ENCODE results near the gene LMX1B.

Gene LMX1B

DNA sequence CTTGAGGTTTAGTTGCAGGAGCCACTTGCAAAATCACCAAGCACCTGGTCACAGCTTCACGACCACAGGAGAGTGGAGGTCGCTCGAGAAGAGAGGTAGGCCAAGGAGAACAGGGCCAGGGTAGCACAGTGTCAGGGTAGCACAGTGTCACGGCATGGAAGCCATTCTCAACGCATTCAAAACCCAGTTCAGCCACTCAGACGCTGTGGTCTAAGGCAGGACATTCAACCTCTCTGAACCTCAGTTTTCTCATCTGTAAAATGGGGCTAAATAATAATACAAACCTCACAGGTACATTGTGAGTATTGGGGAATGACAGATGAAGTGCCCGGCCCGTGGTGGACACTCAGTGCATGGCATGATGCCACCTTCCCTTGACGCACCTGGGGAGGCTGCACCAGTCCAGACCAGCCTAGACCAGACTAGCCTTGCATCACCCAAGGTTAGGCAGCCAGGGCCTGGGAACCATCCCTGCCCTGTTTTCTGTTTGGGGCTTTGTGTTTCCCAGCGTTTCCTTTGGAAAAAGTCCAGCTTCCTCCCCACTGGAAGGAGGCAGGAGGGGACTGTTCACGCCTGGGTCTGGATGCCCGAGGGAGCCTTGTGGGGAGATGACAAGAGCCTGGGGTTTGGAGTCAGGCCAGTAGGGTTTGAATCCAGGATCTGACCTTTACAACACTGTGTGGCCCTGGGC lies 7.8 kb upstream of the LMX1B start:
- FAIRE-seq = no peak

GRCh38 chr9:126606483-126606870 lies 7.3 kb upstream of the LMX1B start:
- no peak for FAIRE-seq

DNA sequence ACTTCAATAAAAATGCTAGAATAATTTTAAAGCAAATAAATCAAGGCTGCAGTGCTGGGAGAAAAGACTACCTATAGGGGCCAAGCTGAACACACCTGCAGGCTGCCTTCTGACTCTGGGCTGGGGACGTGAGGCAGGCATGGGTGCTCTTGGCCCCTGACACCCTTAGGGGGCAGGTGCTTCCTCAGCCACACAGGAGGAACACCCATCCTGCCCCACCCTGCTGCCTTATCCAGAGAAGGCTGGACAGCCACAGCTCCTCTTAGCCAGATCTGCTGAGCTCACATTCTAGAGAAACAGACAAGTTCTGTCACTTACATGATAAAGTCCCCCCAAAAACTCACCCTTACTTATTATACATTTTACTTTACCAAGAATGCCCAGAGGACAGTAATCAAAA lies 6.6 kb upstream of the LMX1B start:
- no peak for FAIRE-seq

DNA sequence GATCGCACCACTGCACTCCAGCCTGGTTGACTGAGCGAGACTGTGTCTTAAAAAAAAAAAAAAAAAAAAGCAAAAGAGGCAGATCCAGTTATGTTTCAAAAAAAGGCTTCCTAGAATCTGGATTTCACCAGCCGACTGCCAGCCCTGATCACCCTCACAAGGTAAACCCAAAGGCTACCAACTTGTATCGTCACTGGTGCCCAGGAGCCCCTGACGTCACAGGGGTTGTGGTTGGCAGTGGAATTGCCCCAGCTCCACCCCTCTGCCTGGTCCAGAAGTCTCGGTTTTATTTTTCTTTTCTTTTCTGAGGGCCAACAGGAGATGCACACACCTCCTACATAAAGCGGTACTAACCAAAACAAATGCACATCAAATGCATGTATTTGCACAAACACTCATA lies 6.0 kb upstream of the LMX1B start:
- FAIRE-seq = no peak

- FAIRE-seq = no peak
These were observed 5.2 kb upstream of the LMX1B start for GRCh38 chr9:126608551-126608950.

GRCh38 chr9:126609191-126609590 lies 4.5 kb upstream of the LMX1B start:
- no peak for FAIRE-seq

DNA sequence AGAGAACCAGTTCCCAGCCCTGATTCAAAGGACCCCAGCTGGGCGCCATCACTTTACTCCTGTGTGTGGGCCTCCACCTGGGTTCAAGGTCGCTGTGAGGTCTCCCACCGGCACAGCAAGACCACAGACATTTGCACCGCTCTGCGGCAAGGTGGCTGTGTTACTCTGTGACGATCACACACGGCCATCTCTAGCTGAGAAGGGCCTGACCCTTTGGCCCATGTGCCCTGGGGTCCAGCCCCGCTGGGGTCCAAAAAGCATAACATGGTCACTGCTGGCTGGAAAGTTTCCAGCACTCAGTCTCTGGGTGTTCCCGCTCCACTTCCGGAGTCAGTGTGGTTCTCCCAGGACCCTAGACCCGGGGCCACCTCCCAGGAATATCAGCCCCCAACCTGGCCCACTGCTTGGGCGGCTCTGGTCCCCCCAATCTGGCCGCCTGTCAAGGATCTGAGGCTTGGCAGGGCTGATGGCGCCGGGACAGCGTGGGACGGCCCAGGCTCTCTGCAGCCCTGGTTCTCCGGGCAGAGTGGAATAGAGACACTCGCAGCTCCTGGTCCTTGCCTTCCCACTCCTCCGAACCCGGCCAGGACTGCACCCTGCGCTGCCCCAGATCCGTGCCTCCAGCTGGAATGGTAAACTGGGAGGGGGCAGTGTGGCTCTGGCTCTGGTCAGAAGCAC lies 3.9 kb upstream of the LMX1B start:
- FAIRE-seq = no peak

DNA sequence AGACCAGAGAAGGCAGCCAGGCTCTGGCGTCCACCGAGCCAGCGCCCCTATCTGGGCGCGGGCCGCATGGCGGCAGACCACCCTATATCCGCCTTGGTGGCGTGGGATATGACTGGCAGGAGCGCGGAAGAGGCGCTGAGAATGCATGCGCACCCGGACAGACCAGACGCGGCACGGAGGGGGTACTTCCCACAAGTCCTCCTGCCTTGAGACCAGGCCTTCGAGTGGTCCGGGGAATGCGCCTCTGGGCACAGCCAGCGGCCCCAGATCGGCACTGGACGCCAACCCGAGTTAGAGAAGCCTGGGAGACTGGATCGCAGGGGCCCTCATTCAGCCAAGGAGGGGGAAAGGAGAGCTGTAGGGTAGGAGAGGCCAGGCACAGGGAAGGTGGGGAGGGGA lies 2.5 kb upstream of the LMX1B start:
- no peak for FAIRE-seq

GRCh38 chr9:126611592-126612325 lies 2.0 kb upstream of the LMX1B start:
- FAIRE-seq = peak; percentile 39

DNA sequence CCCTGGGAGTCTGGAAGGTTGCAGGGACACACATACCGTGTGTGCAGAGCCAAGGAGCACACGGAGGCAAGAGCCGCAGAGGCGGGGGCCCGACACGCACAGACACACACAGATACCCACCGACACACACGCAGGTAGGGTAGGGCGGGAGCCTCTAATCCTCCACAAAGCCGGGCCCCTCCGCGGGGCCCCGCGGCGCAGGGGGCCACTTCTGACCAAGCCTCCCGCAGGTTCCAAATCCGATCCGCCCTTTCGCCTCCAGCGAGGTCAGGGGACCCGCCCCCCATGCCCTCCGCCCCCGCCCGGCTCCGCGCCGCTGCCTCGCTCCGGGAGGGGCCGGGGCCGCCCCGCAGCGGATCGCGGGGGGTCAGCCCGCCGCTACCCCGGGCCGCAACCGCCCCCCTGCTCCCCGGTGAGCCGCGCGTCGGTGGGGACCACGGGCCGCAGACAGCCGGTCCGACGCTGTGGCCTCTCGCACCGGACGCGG lies 1.4 kb upstream of the LMX1B start:
- FAIRE-seq = no peak

GRCh38 chr9:126612813-126613641 lies 701 bp upstream of the LMX1B start:
- no peak for FAIRE-seq

GRCh38 chr9:126614088-126614454 lies 343 bp downstream of the LMX1B start:
- no peak for FAIRE-seq

GRCh38 chr9:126614455-126615244 lies 922 bp downstream of the LMX1B start:
- FAIRE-seq = no peak

DNA sequence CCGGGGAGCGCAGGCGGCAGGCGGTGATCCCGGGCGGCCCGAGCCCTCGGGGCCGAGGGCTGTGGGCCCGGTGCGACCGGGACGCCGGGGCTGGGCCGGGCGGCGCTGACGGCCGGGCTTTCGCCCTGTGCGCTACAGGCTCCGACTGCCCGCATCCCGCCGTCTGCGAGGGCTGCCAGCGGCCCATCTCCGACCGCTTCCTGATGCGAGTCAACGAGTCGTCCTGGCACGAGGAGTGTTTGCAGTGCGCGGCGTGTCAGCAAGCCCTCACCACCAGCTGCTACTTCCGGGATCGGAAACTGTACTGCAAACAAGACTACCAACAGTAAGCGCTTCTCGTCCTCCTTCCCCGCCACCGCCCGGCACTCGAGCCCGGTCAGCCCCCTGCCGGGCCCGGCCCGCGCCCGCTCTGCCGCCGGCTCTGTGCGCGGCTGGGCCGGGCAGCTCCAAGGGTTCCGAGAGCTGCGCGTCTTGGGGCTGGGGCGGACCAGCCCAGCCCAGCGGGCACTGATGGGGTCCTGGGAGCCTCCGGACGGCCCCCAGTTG lies 1.6 kb downstream of the LMX1B start:
- no peak for FAIRE-seq

GRCh38 chr9:126615791-126616447 lies 2.2 kb downstream of the LMX1B start:
- no peak for FAIRE-seq

GRCh38 chr9:126616521-126616976 lies 2.8 kb downstream of the LMX1B start:
- no peak for FAIRE-seq

DNA sequence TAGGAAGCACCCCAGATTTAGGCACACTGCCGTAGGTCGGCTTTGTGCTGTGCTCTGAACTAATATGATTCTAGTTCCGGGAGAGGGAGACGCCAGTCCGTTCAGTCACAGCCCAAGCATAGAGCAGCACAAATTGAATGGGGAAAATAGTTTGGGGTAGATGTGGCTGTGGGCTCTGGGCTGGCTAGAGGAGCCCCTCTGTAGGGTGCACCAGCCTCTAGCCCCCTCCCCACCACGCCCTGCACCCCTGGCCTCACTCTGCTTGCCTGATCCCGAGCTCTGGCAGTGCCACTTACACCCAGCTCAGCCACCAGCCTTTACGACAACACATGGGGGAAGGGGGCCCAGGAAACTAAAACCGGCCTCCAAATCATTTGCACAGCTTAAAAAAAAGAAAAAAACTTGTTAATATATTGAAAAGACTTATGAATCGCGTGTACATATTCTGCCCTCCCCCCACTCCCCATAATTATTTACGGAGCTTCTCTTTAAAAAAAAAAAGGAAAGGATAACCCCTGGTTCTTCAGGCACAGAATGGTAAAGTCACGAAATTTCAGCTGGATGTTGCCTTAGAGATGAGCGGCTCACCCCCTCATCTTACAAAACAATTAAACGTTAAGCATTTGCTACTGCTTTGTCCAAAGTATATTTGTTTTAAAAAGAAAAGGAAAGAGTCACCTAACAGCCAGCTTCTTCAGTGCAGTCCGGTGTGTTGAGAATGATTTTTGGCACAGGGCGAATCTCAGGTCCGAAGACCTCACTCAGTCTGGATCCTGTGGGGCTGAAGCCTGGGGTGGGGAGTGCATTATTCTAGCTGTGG lies 3.5 kb downstream of the LMX1B start:
- FAIRE-seq = peak; percentile 55

DNA sequence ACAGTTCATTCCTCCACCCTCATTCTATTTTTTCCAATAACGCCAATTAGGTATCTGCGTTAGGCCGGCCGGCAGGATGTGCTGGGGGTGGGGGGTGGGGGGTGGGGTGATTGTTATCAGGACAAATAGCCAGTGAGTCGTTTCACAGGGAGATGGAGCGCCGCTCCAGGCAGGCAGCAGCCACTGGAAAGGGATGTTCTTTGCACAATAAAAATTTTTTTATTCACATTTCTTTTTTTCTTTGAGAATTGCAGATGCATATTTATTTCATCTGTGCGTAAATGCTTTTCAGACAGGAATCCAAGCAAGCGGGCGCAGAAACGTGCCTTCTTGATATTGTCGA lies 4.1 kb downstream of the LMX1B start:
- FAIRE-seq = no peak

- FAIRE-seq = no peak
These were observed 4.5 kb downstream of the LMX1B start for GRCh38 chr9:126618190-126618584.

DNA sequence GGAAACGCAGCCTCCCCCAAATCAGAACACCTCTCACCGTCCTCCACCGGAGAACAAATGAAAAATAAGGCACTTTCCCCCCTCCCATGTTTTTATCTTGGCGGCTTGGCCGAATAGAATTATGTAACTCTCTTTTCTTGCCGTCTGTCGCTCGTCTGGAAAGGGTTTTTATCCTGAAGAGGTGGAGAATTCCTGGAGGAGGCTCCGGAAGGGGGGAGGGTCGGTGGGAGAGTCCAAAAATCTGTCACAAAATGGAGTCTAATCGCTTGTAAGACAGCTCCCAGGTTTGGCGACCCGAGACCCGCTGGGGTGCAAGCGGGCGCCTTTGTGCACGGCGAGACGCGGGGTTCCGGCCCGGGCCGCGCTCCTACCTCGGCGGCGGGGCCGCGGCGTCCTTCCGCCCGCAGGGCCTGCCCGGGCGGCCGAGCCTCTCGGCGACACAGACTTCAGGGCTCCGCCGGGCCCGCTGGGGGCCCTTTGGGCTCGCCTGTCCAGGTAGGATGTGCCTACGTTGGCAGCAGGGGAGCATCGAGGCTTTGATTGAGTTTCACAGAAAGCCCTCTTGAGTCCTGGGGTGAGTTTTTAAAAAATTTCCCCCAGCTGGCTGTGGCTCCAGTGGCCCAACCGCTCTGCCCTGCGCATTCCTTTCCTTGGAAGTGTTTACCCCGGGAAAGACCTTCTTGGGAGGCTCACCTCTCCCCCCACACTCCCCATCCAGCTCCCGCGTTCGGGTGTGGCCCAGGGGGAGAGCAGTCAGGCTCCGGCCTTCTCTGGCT lies 5.0 kb downstream of the LMX1B start:
- no peak for FAIRE-seq
